Right hindlimb (tissue), 1 donor: ENCODE results near the gene UMODL1.
A peak's percentile ranks its signal among the peaks of the same experiment; 100 is the strongest.

Experiments used
- DNase-seq: peaks from one replicate; pipeline ENCODE4 v3.0.0-alpha.2; 2018

Gene UMODL1

DNA sequence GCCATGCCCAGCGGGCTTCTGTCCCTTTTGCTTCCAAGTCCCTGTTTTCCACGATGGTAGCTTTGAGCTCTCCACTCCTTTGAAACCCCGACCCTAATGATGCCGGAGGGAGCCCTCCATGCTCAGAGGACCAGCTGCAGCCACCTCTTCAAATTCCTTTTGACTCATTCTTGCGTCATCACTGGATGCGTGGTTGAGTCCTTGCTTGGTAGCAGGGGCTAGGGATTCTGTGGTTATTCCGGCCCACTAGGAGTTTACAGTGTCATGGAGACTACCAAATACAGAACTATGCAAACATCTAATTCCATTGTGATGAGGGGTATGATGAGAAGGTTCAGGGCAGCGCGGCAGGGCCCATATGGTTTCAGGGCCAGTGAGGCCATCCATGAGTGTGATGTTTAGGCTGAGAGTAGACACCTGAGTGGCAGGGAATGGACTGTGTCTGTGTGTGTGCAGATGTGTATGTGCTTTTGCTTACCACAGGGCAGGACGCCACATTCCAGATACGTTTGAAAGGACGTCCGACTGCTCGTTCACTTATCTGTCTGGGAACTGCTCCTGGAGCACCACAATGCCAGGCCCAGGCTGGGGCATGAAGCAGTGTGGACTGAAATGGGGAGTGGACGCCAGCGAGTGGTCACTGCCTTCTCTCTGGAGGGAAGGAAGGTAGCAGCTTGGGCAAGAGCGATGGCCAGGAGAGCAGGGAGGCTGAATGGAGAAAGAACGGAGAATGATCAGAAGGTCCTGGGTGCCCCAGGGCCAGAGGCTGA lies 30.5 kb upstream of the UMODL1 start:
- DNase-seq, result no peak

GRCh38 chr21:42041246-42041645 lies 29.9 kb upstream of the UMODL1 start:
- DNase-seq, result no peak

DNA sequence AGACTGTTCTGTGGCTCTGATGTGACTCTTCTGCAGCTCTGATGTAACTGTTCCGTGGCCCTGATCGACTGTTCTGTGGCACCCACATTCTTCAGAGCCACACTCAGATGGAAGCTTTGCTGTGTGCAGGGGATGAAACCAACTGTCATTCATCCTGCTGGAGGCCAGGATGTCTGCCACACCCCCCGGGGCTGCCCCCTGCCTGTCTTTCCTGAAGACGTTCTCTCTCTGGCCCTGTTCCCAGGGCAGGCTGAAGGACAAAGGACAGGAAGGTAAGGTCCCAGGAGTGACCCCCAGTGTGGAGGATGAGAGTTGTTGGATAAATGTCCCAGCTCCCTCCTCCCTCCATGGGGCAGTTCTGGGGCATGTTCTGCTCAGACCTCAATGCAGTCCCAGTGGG lies 29.4 kb upstream of the UMODL1 start:
- DNase-seq, result no peak

- no peak for DNase-seq
Observed at GRCh38 chr21:42042651-42043050, 28.5 kb upstream of the UMODL1 start.

- DNase-seq, result no peak
Observed at GRCh38 chr21:42043201-42043895, 27.8 kb upstream of the UMODL1 start.

- DNase-seq, result no peak
Observed at GRCh38 chr21:42043961-42044360, 27.2 kb upstream of the UMODL1 start.

DNA sequence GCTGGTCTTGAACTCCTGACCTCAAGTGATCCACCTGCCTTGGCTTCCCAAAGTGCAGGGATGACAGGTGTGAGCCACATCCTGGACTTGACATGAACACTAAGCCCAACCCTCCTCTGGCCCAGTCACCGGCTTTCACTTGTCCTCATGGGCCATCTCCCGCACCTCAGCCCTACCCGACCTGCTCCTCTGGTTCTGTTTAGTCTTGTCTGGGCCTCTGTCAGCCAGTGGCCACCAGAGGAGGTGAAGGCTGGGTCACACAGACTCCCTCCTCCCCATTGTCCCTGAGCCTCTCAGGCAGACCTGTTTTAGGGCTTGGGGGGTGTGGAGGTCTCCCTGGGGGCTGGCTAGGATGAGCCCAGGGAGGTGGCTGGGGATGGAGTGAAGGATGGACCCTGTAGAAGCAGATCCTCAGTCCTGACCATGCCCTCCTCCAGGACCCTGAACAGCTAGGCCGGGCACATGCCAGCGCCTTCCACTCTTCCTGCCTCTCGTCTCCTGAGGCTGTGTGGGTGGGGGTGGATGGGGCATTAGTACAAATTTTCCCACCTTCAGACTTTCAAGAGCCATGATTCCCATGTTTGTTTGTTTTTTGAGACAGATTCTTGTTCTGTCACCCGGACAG lies 26.1 kb upstream of the UMODL1 start:
- no peak for DNase-seq

DNA sequence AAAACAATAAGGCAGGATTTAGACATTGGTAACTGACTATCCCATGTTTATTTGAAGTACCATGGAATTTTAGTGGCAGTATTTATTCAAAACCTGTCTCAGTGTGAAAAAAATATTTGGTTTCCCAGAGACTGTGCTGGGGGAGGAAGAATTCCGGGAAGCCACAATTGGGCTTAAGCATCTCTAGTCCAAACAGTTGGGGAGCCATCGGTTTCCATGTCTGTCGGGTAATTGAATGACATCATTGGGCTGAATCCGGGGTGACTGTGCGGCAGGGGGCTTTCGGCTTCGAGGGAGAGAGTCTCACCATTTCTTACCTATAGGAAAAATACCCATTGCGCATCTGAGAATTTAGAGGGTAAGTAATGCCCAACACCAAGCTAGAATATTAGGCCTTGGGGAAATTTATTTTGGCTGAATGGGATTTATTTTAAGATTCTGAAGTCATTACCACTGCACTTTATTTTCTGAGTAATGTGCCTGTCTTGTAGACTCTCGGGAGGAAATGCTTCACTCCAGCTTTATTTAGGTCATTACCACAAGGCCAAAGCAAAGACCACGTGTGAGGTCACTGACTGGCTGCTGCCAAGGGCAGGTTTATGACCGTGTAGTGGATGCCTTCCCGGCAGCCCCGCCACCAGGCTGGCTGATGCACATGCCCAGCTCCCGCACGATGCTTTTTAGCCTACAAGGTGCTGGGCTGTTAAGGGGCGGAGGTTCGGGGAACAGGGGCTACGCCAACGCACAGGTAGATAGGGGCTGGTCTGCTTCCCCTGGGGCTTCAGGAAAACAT lies 23.1 kb upstream of the UMODL1 start:
- DNase-seq, result peak; percentile 67

DNA sequence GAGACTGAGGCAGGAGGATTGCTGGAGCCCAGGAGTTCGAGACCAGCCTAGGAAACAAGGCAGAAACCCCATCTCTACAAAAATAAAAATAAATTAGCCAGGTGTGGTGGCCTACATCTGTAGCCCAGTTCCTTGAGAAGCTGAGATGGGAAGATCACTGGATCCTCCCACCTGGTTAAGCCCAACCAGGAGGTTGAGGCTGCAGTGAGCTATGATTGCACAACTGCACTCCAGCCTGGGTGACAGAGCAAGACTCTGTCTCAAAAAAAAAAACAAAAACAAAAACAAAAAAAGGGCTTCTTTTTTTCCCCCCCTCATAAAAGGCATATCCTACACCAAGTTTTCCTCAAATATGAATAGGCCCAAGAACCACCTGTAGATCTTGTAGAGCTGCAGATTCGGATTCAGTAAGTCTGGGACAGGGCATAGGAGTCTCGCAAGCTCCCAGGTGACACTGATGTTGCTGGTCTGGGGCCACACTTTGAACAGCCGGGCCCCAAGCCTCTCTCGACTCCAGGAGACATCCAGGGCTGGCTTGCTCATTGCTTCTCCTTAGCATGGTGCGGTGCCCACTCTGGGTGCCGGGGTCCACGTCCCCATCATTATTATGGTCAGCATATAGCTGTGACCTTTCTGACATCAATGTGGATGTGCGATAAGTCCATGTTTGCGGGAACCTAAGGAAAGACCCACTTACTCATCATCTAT lies 22.1 kb upstream of the UMODL1 start:
- DNase-seq, result no peak

GRCh38 chr21:42049578-42050430 lies 21.3 kb upstream of the UMODL1 start:
- DNase-seq, result no peak

- DNase-seq, result no peak
Observed at GRCh38 chr21:42051788-42052187, 19.3 kb upstream of the UMODL1 start.

DNA sequence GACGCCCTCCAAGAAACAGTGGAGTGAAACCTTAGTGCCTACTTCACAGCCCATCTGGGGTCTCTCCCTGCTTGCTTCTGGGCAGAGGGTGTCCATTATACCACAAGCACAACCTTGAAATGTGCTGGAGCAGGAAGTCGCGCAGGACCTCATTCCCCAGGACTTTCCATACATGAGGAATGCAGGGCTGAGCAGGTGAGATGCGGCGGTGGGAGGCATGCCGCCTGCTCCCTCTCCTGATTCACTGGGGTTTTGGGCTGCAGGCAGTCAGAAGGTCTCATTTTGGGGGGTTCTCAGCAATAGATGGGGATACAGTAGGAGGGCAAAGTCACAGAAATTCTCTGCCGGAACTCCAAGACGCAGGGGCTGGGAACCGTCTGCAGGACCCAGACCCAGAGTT lies 15.7 kb upstream of the UMODL1 start:
- no peak for DNase-seq

DNA sequence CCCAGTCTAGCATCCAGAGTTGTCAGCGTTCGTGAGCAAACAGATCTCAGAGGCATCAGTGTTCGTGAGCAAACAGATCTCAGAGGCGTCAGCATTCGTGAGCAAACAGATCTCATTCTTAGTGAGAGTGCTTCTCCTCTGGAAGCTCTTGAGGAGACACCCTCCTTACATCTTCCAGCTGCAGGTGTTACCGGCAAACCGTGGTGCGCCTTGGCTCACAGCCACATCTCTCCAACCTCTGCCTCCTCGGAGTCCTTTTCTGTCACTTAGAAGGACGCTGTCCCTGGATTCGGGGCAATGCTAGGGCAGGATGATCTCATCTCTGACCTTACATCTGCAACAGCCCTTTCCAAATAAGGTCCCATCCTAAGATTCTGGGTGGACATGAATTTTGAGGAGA lies 14.6 kb upstream of the UMODL1 start:
- DNase-seq, result no peak

GRCh38 chr21:42056996-42057689 lies 14.0 kb upstream of the UMODL1 start:
- DNase-seq, result peak; percentile 79

- no peak for DNase-seq
Observed at GRCh38 chr21:42057851-42058437, 13.2 kb upstream of the UMODL1 start.

DNA sequence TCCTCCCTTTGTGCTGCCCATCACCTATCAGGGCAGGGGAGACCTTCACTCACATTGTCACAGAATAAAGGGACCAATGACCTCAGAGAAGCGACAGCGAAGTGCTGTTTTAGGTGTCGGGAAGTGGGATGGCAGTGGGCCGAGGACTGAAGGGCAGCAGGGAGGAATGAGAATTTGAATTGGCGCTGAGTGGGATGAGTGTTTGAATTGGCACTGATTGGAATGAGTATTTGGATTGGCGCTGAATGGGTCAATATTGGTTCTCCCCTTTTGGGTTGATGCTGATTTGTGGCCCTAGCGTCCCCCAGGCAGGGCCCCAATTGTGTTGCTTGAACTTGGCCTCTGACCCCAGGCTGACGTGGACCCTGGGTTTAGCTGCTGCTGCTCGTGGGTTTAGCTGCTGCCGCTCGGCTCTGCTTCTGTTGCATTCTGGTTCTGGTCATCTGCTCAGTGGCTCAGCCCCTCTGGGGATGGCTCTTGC lies 12.4 kb upstream of the UMODL1 start:
- no peak for DNase-seq

GRCh38 chr21:42059141-42059540 lies 12.0 kb upstream of the UMODL1 start:
- no peak for DNase-seq

DNA sequence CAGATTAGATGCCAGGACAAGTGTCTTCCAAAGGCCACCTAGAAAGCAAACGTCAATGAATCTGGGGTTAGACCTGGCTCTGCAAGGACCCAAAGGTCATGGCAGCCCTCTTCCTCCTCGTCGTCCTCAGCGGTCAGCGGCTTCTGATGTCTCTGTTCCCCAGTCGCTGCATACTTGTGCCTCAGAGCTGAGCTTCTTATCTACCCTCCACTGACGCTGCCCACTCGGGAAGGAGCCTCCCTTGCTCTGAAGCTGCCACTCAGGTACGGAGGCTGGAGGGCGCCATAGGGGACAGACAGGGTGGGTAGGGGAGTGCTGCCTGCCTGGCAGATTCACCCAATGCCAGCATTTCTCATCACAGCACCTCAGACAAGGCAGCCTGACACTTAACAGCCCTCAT lies 11.4 kb upstream of the UMODL1 start:
- DNase-seq, result no peak

GRCh38 chr21:42060166-42060565 lies 11.0 kb upstream of the UMODL1 start:
- no peak for DNase-seq

DNA sequence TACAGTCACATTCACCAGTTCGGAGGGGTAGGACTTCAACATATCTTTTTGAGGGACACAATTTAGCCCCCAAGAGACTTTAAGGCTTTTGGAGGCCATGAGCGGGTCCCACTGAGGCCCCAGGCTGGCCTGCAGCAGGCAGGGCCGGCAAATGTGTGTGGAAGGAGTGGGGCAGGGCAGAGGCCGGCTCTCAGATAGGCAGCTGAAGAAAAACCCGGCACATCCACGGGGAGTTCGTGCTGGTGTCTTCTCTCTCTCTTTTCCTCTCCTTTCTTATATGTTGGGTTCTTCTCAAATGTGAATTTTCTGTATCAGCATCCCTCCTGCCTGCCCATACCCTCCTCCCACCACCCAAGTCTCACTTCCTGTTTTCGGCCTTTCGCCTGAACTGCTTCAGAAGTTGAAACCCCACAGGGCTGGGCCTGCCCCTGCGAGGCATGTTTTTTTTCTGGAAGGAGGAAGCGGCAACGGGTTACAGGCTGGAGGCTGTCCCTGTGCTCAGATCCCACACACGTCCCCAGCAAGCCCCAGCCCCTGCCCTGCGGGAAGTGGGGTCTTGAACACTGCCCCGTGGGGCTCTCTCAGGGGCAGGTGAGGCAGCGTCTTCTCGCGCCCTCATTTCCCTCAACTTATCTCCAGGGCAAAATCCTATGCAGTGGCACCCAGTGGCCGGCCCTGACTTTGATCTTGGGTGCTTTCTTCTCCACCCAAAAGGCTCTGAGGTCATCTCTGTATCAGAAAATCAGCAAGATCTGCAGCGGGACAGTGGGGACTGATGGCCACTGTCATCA lies 9.7 kb upstream of the UMODL1 start:
- DNase-seq, result no peak
